PFSK-1 (cell line): ENCODE data around the gene PTPRN2.

Experiments used
- POLR2AphosphoS5 ChIP-seq: IDR thresholded peaks from 2 replicates; pipeline ENCODE4 v1.6.1; 2012; ENCODE audit warnings: low read depth, mild to moderate bottlenecking, control low read depth, low read length, moderate library complexity
- TAF1 ChIP-seq: IDR thresholded peaks from 2 replicates; pipeline ENCODE4 v1.6.1; 2012; ENCODE audit warnings: low read length, control low read depth, borderline replicate concordance; ENCODE audit not compliant: insufficient read depth

- TF ChIP-seq TAF1: no peak
- TF ChIP-seq POLR2AphosphoS5: no peak
These were observed 33.3 kb upstream of the PTPRN2 start for GRCh38 chr7:158620839-158621441.
